OCI-LY1 (cell line): ENCODE measurements around the gene MARF1.

Experiments used
- CTCF ChIP-seq: fragments of 200-600 bp; sonication (generic), shearing (Covaris generic); IDR thresholded peaks from 2 replicates; pipeline ENCODE4 v1.5.1; 2017; ENCODE audit warnings: mild to moderate bottlenecking, antibody characterized with exemption, low read length, moderate library complexity, mixed read lengths
- EZH2 ChIP-seq: fragments of 200-600 bp; sonication (generic), shearing (Covaris generic); IDR thresholded peaks from 2 replicates; pipeline ENCODE4 v1.8.0; 2017; ENCODE audit warnings: borderline replicate concordance, mixed run types, mild to moderate bottlenecking, antibody characterized with exemption, low read length, moderate library complexity, mixed read lengths

- no peak for TF ChIP-seq CTCF
- TF ChIP-seq EZH2: no peak
Measured at GRCh38 chr16:15647294-15648014, 4.5 kb upstream of the MARF1 start.
